Fibroblast of pulmonary artery (primary cell): Measurements from ENCODE around the gene LASP1.

ENCODE experiments used
- DNase-seq: peaks from one replicate; pipeline ENCODE4 v3.0.0-alpha.2; 2010; ENCODE audit warnings: low read depth
- H3K4me3 ChIP-seq: replicated peaks from 2 replicates; pipeline ENCODE4 v1.5.1; 2011; ENCODE audit warnings: low read depth, mild to moderate bottlenecking, control low read depth, low read length, moderate library complexity
- TF ChIP-seq, protein P1 (sequence below): IDR thresholded peaks from 2 replicates; pipeline ENCODE4 v1.5.1; 2011; ENCODE audit warnings: mild to moderate bottlenecking, control low read depth, low read length, inconsistent platforms; ENCODE audit errors: missing control alignments

LASP1 gene

DNA sequence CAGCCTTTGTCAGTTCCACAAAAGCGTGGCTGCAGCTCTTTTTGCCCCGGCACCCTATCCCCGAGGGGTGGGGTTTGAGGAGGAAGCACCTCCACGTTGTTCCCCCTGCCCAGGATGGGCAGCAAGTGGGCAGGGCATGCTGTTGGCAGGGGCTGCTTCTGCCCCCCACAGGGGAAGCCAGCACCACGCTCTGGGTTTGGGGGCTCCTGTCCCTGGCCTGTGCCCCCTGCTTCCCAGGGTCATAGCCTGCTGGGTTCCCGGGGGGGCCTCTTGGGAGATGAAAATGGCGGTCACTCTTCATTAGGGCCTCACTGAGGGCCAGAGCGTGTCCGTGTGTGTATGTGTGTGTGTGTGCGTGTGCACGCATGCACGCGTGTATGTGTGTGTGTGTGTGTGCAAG is 22.8 kb downstream of the LASP1 start:
- no peak for DNase-seq
- TF ChIP-seq, protein P1, sequence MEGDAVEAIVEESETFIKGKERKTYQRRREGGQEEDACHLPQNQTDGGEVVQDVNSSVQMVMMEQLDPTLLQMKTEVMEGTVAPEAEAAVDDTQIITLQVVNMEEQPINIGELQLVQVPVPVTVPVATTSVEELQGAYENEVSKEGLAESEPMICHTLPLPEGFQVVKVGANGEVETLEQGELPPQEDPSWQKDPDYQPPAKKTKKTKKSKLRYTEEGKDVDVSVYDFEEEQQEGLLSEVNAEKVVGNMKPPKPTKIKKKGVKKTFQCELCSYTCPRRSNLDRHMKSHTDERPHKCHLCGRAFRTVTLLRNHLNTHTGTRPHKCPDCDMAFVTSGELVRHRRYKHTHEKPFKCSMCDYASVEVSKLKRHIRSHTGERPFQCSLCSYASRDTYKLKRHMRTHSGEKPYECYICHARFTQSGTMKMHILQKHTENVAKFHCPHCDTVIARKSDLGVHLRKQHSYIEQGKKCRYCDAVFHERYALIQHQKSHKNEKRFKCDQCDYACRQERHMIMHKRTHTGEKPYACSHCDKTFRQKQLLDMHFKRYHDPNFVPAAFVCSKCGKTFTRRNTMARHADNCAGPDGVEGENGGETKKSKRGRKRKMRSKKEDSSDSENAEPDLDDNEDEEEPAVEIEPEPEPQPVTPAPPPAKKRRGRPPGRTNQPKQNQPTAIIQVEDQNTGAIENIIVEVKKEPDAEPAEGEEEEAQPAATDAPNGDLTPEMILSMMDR: no peak
- no peak overlapping the region for H3K4me3 ChIP-seq

DNA sequence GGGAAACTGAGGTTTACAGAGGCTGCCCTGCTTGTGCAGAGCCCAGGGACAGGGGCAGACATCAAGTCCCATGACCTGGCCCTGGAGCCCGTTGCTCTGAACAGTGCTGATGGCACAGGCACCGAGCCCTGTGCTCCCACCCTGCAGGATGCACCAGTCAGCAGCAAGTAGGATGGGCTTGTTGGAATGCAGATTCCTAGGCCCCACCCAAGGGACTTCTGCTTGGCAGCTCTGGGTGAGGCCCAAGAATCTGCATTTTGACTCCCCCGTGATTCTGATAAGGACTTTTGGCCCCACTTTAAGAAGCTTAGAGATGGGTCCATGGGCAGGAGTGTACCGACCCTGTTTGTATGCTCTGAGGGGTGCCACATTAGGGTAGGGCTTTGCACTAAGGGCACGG is 23.3 kb downstream of the LASP1 start:
- no peak for DNase-seq
- H3K4me3 ChIP-seq: no peak overlapping the region
- TF ChIP-seq, protein P1: no peak

DNA sequence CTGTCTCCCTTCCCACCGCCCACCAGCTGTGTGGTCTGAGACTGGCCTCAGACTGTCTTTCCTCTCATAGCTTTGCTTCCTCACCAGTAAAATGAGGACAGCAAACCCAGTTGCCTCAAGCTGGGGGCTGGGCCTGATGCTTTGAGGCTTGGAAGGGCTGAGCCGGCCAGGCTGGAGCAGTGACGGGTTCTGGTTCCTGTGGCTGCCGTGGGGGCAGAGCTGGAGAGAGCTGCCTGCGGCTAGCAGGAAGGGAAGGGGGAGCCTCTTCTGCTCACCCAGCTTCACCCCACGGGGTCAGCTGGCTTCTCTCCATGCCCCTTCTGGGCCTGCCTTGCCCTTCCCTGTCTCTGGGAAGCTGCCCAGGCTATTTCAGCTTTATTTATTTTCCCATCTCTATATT is 23.7 kb downstream of the LASP1 start:
- no peak overlapping the region for H3K4me3 ChIP-seq
- TF ChIP-seq, protein P1: no peak

DNA sequence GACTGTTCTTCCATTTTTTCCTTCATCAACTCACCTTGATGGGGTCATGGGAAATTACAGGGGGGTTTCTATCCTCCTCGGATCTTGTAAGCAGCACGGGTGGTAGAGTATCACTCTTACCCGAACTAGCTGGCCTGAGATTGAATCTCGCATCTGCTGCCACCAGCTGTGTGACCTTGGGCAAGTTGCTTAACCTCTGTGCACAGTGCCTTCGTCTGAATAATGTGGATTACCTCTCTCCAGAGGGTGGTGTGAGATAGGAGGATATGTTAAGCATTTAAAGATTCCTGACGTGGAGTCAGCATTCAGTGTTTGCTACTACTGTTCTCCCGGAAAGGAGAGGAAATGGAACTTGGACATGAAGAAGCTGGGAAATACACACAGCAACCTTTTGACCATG is 24.4 kb downstream of the LASP1 start:
- DNase-seq: no peak
- TF ChIP-seq, protein P1: no peak

More for the DNA sequence above, 23.7 kb downstream of the LASP1 start:
- no peak for DNase-seq

DNA sequence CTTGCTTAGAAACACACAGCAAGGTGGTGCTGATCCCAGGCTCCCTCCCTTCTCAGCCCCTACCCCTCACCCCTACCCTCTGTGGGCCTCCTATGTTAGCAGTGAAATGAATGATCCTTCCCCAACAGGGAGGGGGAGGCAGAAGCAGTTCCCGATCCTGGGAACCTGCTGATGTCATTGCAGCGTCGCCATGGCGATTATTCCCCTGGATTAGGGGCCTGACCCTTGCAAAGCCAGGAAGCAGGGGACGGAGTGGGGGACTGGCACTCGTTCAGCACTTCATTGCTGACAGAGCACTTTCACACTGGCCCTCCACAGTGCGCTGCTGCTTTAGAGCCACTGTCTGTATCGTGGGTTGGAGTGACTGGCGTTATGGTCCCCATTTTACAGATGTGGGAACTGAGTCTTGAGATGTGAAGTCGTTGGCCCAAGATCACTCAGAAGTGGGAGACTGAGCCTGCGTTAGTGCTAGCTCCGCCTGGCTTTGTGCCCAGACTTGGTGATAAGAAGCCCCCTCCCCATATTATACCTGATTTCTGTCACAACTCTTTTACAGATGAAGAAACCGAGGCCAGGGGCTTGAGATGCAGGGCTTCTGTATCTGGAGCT is 26.6 kb downstream of the LASP1 start:
- no peak overlapping the region for H3K4me3 ChIP-seq
- TF ChIP-seq, protein P1: no peak
- DNase-seq: no peak

More for the DNA sequence above, 24.4 kb downstream of the LASP1 start:
- H3K4me3 ChIP-seq: no peak overlapping the region

DNA sequence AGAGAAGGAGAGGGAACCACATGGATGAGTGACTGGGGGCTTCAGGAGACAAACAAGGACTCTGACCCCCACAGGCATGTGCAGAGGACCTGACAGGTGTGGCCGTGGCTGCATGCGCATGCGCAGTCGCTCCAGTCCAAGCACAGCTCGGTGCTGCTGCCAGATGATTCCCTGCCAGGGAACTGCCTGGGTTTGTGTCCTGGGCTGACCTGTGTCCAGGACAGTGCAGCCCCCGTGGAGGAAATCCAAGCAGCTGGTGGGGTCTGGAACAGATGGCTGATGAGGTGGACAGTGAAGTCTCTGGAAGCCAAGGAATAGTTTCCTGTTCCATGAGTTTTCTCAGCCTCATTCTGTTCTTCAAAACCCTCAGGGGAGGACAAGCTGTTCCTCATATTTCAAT is 27.3 kb downstream of the LASP1 start:
- DNase-seq: peak; percentile 25
- TF ChIP-seq, protein P1: no peak
- no peak overlapping the region for H3K4me3 ChIP-seq

DNA sequence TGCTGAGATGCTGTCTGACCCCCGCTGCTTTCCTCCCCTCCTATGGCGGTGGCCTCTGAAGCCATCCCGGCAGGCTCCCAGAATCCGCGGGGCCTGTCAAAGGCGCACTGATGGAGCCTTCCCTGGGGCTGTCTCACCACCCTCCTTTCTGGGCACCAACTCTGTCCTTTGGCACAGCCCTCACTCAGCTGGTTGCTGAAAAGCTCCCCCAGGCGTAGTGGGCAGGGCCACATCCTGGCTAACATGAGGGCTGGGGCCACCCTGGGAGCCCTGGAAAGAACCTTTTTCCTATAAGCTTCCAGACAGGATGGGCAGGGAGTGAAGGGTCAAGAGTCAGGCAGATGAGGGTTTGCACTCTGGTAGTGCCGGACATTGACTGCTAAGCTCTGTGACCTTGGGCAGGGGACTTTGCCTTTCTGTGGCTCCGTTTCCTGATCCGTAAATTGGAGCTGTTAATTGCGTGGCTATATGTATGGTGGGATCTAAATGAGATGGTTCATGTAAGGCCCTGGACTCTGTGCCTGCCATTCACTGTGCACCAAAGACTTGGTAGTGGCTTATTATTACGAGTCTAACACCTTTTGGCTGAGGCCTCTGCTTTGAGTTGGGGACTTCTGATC is 27.9 kb downstream of the LASP1 start:
- DNase-seq: no peak
- TF ChIP-seq, protein P1: no peak
- no peak overlapping the region for H3K4me3 ChIP-seq
